Measurements from ENCODE around the gene RPP30. TPM values are rescaled to one million over a fixed set of nuclear protein-coding genes. Genes with fewer than 3 reads are reported as not detected.
"Not testable (repeated sequence)": the region's sequence is repeated elsewhere in the genome, so short reads cannot be mapped to it uniquely, and the experiment has no call there.

The RPP30 gene
- total RNA-seq, 1 donor from 2014 or later = 26.5 TPM

GRCh38 chr10:90917238-90917967 lies 45.6 kb downstream of the RPP30 start:
- DNase-seq (ENCODE audit: low read depth) = no peak

DNA sequence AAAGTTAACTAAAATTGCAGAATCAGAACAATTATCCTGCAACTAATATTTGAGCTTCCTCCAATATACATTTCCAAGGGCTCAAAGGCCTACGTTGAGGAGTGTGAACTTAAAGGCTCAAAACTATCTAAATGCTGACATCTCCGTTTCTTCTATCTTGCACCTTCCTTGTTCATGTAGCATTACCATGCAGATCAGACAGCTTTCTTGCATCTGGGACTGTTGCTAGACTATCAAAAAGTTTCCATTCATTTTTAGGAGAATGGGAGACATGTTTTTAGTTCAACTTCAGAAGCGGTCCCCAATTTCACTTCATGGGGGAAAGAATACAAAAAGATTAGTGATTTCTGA lies 46.2 kb downstream of the RPP30 start:
- no peak for DNase-seq (ENCODE audit: low read depth)

DNA sequence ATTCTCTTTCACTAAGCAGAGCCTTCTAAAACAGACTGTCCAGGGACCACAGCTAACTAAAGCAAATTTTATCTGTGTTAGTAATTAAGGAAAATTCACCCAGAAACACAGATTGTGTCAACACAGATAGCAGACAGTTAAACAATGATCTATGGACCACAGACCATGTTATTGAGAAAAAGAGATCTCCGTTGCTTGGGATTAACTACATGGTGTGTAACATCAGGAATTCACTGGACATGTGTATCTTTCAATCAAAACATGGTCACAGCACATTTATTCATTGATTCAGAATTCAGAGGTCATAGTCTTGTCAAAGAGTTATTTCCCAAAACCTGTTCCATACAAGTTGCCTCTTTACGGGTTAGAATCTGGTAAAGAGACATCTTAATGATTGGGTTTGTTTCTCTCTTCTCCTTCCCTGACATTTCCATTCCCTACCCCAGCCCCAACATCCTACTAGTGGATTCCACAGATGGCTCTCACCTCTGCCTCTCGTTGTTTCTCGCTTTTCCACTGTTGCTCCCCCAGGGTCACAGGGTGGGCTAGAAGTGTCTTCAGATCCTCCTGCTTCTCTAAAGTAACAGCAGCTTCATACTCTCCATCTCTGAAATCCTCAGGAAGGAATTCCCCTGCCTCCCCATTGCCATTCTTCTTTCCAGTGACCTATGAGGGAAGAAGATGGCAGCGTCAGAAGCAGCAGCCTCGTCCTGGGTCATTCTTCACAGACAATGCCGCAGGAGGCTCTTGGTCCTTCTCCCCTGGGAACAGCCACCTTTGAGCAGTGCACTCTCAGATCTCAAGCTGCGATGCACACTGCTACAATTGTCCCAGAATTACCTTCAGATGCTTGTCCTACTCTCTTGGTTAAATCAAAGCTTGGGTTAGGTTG lies 48.2 kb downstream of the RPP30 start:
- peak; percentile 7 for DNase-seq (ENCODE audit: low read depth)

DNA sequence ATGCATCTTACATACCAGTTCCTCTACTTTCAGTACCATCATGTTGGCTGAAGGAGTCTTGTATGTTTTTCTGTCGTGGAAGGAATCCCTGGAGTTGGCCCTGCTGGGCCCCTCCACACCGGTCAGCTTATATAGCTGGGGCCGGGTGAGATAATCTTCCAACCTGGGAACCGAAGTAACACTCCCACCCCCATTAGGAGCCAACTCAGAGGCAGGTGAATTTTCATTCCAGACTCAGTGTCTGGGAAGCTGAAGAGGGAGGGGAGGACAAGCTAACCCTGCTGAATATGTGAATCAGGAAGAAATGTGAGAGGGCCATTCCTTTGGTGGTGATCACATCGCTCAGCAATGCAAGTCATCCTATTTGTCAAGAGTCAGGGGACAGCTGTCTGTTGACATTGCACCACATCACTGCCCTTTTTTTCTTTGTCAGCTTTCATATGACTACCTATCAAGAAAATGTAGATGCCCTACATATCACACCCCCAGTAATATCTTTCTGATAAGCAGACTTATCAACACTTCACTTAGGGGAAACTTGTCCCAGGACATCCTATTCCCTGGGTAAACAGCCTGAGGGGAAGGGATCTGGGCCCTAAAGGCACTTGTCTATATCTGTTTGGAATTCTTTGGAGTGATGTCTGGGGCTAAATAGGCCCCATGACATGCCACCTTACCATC lies 49.4 kb downstream of the RPP30 start, which contains the start of gene ANKRD1:
Gene ANKRD1, minus strand, starts transcription at position 102 of the 681 bp plus-strand sequence. Its CDS starts 60 bp downstream, at position 42.
- DNase-seq (ENCODE audit: low read depth) = peak; percentile 98

DNA sequence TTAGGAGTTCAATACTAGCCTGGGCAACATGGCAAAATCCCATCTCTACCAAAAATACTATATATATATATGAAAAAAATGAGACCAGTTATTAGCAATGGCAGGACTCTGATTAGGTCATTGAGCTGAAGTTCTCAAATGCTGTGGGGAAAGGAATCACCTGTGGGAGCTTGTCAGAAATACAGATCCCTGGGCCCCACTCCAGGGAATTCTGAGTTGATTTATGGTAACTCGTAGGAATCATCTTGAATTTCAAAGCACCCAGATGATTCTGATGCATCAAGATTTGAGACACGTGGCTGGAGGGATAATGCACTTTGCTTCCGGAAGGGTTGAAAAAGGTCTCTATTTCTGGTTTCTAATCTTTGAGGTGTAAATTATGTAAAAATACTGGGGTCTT lies 50.1 kb downstream of the RPP30 start:
- DNase-seq (ENCODE audit: low read depth) = no peak

DNA sequence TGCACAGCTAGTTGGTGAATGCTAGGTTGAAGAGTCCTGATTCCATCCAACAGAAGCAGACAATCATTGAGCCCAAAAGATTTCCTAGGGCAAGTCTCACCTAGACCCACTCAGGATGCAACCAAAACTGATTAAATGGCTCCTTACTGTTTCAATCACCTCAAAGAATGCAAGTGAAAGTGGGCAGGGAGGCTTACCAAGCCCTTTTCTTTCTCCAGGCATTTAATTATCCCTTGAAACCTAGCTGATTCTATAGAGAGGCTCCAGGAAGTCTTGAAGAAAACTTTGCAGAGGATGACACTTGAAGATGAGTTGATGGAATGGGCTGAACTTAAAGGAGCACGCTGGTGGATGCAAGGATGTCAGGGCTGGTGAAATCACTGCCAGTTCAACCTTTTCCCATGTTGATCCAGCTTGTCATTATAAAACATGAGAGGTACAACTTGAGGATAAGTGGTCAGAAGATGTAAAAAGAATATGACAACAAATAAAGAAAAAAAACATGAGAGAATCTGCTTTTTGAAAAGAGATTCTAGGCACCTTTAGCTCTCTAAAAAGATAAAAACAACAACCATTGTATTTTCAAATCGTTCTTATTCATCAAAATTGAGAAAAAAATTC lies 51.4 kb downstream of the RPP30 start:
- DNase-seq (ENCODE audit: low read depth) = no peak

- DNase-seq (ENCODE audit: low read depth) = no peak
These were observed 52.8 kb downstream of the RPP30 start for GRCh38 chr10:90924552-90924951.

- peak; percentile 42 for DNase-seq (ENCODE audit: low read depth)
These were observed 53.6 kb downstream of the RPP30 start for GRCh38 chr10:90925079-90926029.

DNA sequence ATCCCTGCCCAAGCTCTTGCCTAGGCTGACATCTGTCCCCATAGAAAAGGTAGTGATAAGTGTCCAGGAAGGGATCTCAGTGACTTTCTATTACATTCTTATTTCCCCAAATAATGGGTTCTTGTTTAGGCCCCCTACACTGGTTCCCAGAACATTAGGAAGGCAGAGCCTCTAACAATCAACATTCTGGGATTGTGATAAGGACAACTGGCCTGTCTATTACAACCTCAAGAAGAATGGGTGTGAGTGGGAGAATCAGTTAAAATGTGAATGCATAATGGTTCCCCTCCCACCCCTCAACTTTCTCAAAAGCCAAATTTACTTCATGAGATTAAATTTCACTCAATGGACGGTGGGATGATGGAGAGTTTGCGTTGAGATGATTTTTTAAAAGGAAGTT lies 55.5 kb downstream of the RPP30 start:
- DNase-seq (ENCODE audit: low read depth) = no peak

- no peak for DNase-seq (ENCODE audit: low read depth)
These were observed 57.4 kb downstream of the RPP30 start for GRCh38 chr10:90929179-90929578.

DNA sequence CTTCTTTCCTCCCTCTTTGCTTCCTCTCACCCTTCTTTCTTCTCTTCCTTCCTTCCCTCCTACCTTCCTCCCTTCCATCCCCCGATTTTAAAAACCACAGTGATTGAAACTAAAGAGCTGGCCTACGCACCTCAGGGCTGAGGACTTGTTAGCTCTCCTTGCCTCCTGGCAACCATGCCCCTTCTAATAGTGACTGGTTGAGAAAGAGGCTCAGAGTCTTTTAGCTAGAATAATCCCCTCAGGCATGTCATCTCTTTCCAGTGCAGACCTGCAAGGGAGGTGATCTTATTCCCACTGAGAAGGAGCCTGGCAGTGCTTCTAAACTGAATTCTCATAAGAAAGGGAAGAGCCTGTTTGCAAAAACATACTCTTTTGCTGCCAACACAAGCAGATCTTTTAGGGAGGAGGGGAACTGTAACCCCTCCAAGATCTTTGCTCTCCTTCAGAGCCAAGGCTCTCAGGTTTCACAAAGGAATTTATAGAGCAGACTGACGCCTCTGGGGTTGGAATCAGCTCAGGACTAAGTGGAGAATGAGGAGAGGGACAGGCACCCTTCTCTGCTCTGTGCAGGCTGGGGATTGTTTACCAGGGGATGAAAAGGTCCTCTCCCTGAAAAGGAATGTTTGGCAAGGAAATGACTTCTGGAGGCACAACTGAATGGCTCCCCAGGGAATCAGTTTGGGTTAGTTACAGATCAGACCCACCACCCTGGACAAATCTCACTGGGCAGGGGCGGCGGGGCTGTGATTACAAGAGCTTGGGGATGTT lies 58.5 kb downstream of the RPP30 start:
- DNase-seq (ENCODE audit: low read depth) = peak; percentile 36

- DNase-seq (ENCODE audit: low read depth) = peak; percentile 75
These were observed 59.4 kb downstream of the RPP30 start for GRCh38 chr10:90930971-90931871.

DNA sequence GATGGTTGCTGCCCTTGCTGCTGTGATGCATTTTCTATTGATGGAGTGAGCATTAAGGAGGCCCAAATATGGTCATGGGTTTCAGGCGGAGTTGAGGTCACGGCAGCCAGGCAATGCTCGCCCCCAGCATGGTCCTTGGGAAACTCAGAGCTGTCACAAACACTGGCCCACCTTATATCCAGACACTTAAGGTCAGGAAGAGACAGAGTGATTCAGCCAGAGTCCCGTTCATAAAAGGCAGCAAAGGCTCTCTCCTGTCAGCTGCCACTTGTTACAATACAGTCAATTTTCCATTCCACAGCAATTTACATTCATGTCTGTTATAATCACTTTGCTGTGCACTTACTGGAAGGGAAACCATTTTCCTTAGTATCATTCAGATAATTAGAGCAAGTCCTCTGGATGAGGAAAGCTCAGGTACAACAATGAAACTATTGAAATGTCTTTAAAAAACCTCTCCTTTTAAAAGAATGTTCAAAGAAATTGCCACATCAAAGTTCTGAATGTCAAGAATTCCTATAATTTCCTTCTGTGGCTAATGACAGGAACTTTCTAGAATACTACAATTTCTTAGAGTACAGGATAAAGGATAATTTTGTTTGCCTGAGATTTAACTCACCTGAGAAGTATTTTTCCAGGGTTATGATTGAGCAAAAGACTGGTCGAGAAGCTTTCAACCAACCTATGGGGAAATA lies 64.0 kb downstream of the RPP30 start:
- peak; percentile 50 for DNase-seq (ENCODE audit: low read depth)

DNA sequence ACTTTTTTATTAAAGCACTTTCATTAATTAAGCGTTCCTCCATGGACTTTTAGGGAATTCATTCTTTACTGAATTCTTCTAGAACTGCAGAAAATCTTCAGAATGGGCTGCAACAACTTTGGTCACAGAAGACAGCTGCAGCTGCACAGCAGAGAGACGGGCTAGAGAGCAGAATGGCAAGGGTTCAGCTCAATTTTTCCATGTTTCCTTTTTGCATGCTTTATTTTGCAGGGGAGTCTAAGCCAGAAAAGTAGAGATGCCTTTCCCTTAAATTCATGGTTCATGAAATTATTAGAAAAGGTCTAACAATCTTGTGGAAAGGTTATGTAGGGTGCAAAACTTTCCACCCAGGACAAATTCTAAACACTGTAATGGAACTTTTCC lies 64.5 kb downstream of the RPP30 start:
- no peak for DNase-seq (ENCODE audit: low read depth)

DNA sequence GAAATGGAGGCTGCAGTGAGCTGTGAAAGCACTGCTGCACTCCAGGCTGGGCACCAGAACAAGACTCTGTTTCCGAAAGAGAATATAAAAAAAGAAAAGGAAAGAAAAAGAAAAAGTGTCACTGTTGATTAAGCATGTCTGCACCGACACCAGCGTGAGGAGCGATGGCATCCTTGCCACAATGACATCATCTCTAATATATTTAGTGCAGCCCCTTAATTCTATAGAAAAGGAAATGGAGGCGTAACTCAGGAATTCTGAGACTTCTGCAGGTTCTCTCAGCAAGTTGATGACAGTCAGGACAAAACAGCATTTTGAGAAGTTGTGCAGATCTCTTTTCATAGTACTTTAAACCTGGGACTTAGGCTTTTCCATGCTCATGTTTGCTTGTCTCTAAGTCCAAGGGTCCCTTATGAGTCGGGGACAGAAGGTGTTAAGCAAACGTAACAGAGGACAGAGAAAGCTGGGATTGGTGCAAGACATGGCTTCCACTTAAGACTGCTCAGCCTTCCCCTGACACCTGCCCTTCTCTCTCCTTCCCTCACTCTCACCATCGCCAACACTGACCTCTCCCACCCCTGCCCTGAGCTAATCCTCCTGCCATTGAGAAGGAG lies 66.0 kb downstream of the RPP30 start:
- no peak for DNase-seq (ENCODE audit: low read depth)

DNA sequence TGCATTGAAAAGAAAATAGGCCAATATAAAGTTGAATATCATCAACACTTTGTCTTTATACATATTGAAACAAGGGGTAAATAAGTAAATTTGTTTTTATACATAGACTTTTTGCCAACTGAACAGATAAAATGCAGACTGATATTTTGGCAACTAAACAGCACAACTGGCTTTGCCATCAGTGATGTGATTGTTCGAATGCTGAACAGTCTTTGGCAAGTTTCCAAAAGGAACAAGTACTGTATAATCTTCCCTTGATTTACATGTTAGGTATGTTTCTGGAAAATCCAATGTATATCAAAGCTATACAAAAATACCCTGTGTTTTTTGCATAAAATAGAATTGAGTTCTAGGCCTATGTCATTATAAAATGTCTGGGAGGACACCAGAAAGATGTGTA lies 67.3 kb downstream of the RPP30 start:
- DNase-seq (ENCODE audit: low read depth) = no peak

GRCh38 chr10:90939648-90940047 lies 67.9 kb downstream of the RPP30 start:
- DNase-seq (ENCODE audit: low read depth) = no peak

DNA sequence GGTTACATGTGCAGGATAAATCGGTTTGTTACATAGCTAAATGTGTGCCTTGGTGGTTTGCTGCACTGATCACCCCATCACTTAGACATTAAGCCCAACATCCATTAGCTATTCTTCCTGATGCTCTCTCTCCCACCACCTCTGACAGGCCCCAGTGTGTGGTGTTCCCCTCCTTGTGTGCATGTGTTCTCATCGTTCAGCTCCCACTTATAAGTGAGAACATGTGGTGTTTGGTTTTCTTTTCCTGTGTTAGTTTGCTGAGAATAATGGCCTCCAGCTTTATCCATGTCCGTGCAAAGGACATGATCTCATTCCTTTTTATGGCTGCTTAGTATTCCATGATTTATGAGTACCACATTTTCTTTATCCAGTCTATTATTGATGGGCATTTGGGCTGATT lies 71.2 kb downstream of the RPP30 start:
- DNase-seq (ENCODE audit: low read depth) = not testable (repeated sequence)
